BLaER1 (cell line): ENCODE measurements around the gene GPT2.

Experiments used
- H3K27ac ChIP-seq: shearing (Covaris generic); formaldehyde crosslinking; 2 replicates; pipeline ENCODE4 v1.8.1; 2022
- H3K27me3 ChIP-seq: shearing (Covaris generic); formaldehyde crosslinking; 2 replicates; pipeline ENCODE4 v1.8.1; 2022
- H3K36me3 ChIP-seq: shearing (Covaris generic); formaldehyde crosslinking; 2 replicates; pipeline ENCODE4 v1.8.1; 2022
- H3K4me1 ChIP-seq: shearing (Covaris generic); formaldehyde crosslinking; 2 replicates; pipeline ENCODE4 v1.8.1; 2022
- H3K4me2 ChIP-seq: shearing (Covaris generic); formaldehyde crosslinking; 2 replicates; pipeline ENCODE4 v1.8.1; 2022
- H3K4me3 ChIP-seq: shearing (Covaris generic); formaldehyde crosslinking; 2 replicates; pipeline ENCODE4 v1.8.1; 2022
- H3K9ac ChIP-seq: shearing (Covaris generic); formaldehyde crosslinking; 2 replicates; pipeline ENCODE4 v1.8.1; 2022
- H3K9me3 ChIP-seq: shearing (Covaris generic); formaldehyde crosslinking; 2 replicates; pipeline ENCODE4 v1.8.1; 2022
- H4K20me1 ChIP-seq: shearing (Covaris generic); formaldehyde crosslinking; 2 replicates; pipeline ENCODE4 v1.8.1; 2022
- Cebpa-rat ChIP-seq: shearing (Covaris generic); IDR thresholded peaks from 2 replicates; pipeline ENCODE4 v1.8.1; 2022

GPT2 gene

GRCh38 chr16:46895399-46896313 is 11.5 kb downstream of the GPT2 start:
- peaks cover 92% of the 10 kb centered on the region for H3K36me3 ChIP-seq
- no peak for TF ChIP-seq Cebpa-rat
- no peaks in the 10 kb centered on the region for H3K27me3 ChIP-seq
- peaks cover 33% of the 10 kb centered on the region for H3K4me1 ChIP-seq
- H3K27ac ChIP-seq, result no peak overlapping the region
- H3K9ac ChIP-seq, result no peak overlapping the region
- H3K4me2 ChIP-seq, result no peak overlapping the region
- peaks cover 95% of the 10 kb centered on the region for H4K20me1 ChIP-seq
- H3K9me3 ChIP-seq, result no peaks in the 10 kb centered on the region
- no peak overlapping the region for H3K4me3 ChIP-seq

GRCh38 chr16:46896314-46896968 is 12.3 kb downstream of the GPT2 start:
- Histone ChIP-seq H3K9ac (no peak overlapping the region), H4K20me1 (peaks cover 95% of the 10 kb centered on the region), H3K9me3 (no peaks in the 10 kb centered on the region), H3K36me3 (peaks cover 92% of the 10 kb centered on the region), H3K4me2 (no peak overlapping the region), H3K27ac (no peak overlapping the region), H3K4me3 (no peak overlapping the region), H3K27me3 (no peaks in the 10 kb centered on the region), H3K4me1 (peaks cover 33% of the 10 kb centered on the region)
- no peak for TF ChIP-seq Cebpa-rat

- peaks cover 97% of the 10 kb centered on the region for H4K20me1 ChIP-seq
- H3K27ac ChIP-seq, result peak overlapping the region; percentile 66; the same call in 1 of the 2 replicates
- H3K27me3 ChIP-seq, result no peaks in the 10 kb centered on the region
- no peaks in the 10 kb centered on the region for H3K9me3 ChIP-seq
- no peak for TF ChIP-seq Cebpa-rat
- H3K9ac ChIP-seq, result peak overlapping the region; percentile 50
- peaks cover 95% of the 10 kb centered on the region for H3K36me3 ChIP-seq
- H3K4me2 ChIP-seq, result peak overlapping the region; percentile 71
- H3K4me3 ChIP-seq, result no peak overlapping the region
- peaks cover 33% of the 10 kb centered on the region for H3K4me1 ChIP-seq
Measured at GRCh38 chr16:46897471-46897870, 13.3 kb downstream of the GPT2 start.

- Histone ChIP-seq H3K4me1 (peaks cover 33% of the 10 kb centered on the region), H3K27ac (peak overlapping the region; percentile 66), H3K36me3 (peaks cover 95% of the 10 kb centered on the region), H3K4me2 (peak overlapping the region; percentile 71), H3K4me3 (no peak overlapping the region), H3K27me3 (no peaks in the 10 kb centered on the region), H3K9me3 (no peaks in the 10 kb centered on the region), H4K20me1 (peaks cover 97% of the 10 kb centered on the region), H3K9ac (peak overlapping the region; percentile 50)
- TF ChIP-seq Cebpa-rat, result no peak
Measured at GRCh38 chr16:46898006-46898405, 13.8 kb downstream of the GPT2 start.

- Histone ChIP-seq H3K4me1 (peaks cover 33% of the 10 kb centered on the region), H3K4me3 (no peak overlapping the region), H3K27me3 (no peaks in the 10 kb centered on the region), H3K4me2 (no peak overlapping the region), H3K27ac (no peak overlapping the region), H4K20me1 (peaks cover 95% of the 10 kb centered on the region), H3K9me3 (no peaks in the 10 kb centered on the region), H3K9ac (no peak overlapping the region), H3K36me3 (peaks cover 95% of the 10 kb centered on the region)
- TF ChIP-seq Cebpa-rat, result no peak
Measured at GRCh38 chr16:46899443-46900143, 15.4 kb downstream of the GPT2 start.

GRCh38 chr16:46900455-46901235 is 16.5 kb downstream of the GPT2 start:
- H3K9ac ChIP-seq, result no peak overlapping the region
- no peaks in the 10 kb centered on the region for H3K27me3 ChIP-seq
- no peaks in the 10 kb centered on the region for H3K9me3 ChIP-seq
- no peak overlapping the region for H3K4me3 ChIP-seq
- H3K27ac ChIP-seq, result no peak overlapping the region
- peaks cover 33% of the 10 kb centered on the region for H3K4me1 ChIP-seq
- peaks cover 94% of the 10 kb centered on the region for H4K20me1 ChIP-seq
- H3K4me2 ChIP-seq, result no peak overlapping the region
- H3K36me3 ChIP-seq, result peaks cover 96% of the 10 kb centered on the region
- no peak for TF ChIP-seq Cebpa-rat

GRCh38 chr16:46901709-46902108 is 17.5 kb downstream of the GPT2 start:
- Histone ChIP-seq H3K4me3 (no peak overlapping the region), H3K9me3 (no peaks in the 10 kb centered on the region), H4K20me1 (peaks cover 94% of the 10 kb centered on the region), H3K4me1 (peaks cover 25% of the 10 kb centered on the region), H3K4me2 (no peak overlapping the region), H3K27ac (no peak overlapping the region), H3K27me3 (no peaks in the 10 kb centered on the region), H3K9ac (no peak overlapping the region), H3K36me3 (peaks cover 96% of the 10 kb centered on the region)
- no peak for TF ChIP-seq Cebpa-rat

- no peaks in the 10 kb centered on the region for H3K9me3 ChIP-seq
- H3K27ac ChIP-seq, result no peak overlapping the region
- peaks cover 96% of the 10 kb centered on the region for H3K36me3 ChIP-seq
Measured at GRCh38 chr16:46903255-46903905, 19.2 kb downstream of the GPT2 start.

GRCh38 chr16:46904471-46904870 is 20.3 kb downstream of the GPT2 start:
- H3K9me3 ChIP-seq, result no peaks in the 10 kb centered on the region
- H3K9ac ChIP-seq, result no peak overlapping the region
- no peak overlapping the region for H3K4me2 ChIP-seq
- peaks cover 1% of the 10 kb centered on the region; the same call in 1 of the 2 replicates for H3K4me1 ChIP-seq
- peaks cover 96% of the 10 kb centered on the region for H3K36me3 ChIP-seq
- no peak overlapping the region for H3K4me3 ChIP-seq
- H4K20me1 ChIP-seq, result peaks cover 94% of the 10 kb centered on the region
- H3K27ac ChIP-seq, result no peak overlapping the region
- TF ChIP-seq Cebpa-rat, result no peak
- H3K27me3 ChIP-seq, result no peaks in the 10 kb centered on the region

More at GRCh38 chr16:46903255-46903905, 19.2 kb downstream of the GPT2 start:
- Histone ChIP-seq H3K4me1 (peaks cover 8% of the 10 kb centered on the region), H4K20me1 (peaks cover 94% of the 10 kb centered on the region), H3K9ac (no peak overlapping the region), H3K27me3 (no peaks in the 10 kb centered on the region), H3K4me2 (no peak overlapping the region), H3K4me3 (no peak overlapping the region)
- TF ChIP-seq Cebpa-rat, result no peak
